ENCODE results near the gene LRRC75A. TPM values are rescaled to one million over a fixed set of nuclear protein-coding genes. Genes with fewer than 3 reads are reported as not detected.

Gene LRRC75A
- total and polyA plus RNA-seq, 4 donors: 0.08 to 22.6 (median 0.37) TPM

DNA sequence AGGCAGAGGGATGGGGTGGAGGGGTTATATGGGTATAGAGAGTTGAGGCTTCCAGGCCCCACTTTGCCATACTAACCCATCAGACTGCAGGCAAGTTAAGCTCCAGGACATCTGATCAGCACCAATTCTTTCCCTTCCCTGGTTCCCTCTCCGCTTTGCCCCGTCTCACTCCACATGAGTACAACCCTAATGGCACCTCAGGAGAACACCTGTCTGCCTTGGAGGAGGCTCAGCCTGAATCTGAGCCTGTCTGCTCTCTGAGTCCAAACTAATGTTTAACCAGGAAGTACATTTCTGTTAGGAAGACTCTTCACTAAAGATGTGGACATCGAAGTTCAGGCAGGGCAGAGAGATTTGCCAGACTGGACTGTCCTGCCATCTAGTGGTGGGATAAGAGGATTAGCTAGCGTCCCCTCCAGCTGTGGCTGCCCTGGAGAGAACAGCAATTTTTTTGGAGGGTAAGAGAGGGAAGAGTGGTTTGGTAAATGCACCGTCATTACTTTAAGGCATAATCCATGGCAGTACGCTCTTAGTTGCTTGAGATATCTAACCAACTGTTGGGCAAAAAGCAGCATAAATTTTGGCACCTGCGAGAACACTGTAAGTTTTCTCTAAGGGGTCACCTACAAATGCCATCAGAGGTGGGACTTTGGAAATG is 29.2 kb upstream of the LRRC75A start:
- Histone ChIP-seq H3K27ac (ENCODE audit: low read depth in 1 of 2, low read length in 2 of 2) (no peak overlapping the region), H3K4me1 (ENCODE audit: control insufficient read depth in 4 of 4, insufficient read depth in 4 of 4, low read length in 3 of 4) (peaks cover 0 to 6% (median 3%) of the 10 kb centered on the region in 4 donors), H3K9ac (ENCODE audit: low read depth in 1 of 2, low read length in 2 of 2) (no peak overlapping the region), H3K36me3 (ENCODE audit: control insufficient read depth in 4 of 4, insufficient read depth in 3 of 4, low read depth in 1 of 4, low read length in 3 of 4) (no peaks in the 10 kb centered on the region), H3K9me3 (ENCODE audit: control insufficient read depth in 4 of 4, low read length in 3 of 4) (no peaks in the 10 kb centered on the region), H3K4me3 (ENCODE audit: low read depth in 1 of 3, low read length in 3 of 3) (no peak overlapping the region), H3K27me3 (ENCODE audit: control insufficient read depth in 4 of 4, insufficient read depth in 4 of 4, low read length in 3 of 4) (no peaks in the 10 kb centered on the region)
- peak; percentile 69 for DNase-seq (ENCODE audit: low spot score)
- peak; percentile 35 for TF ChIP-seq SP1 (IDR thresholded peaks at IDR 0.05)
- peak; percentile 58 to 64 for TF ChIP-seq HNF4A (conservative IDR thresholded peaks at IDR 0.05)
- TF ChIP-seq TAF1 (conservative IDR thresholded peaks at IDR 0.05): peak; percentile 59
- TF ChIP-seq, protein P1, sequence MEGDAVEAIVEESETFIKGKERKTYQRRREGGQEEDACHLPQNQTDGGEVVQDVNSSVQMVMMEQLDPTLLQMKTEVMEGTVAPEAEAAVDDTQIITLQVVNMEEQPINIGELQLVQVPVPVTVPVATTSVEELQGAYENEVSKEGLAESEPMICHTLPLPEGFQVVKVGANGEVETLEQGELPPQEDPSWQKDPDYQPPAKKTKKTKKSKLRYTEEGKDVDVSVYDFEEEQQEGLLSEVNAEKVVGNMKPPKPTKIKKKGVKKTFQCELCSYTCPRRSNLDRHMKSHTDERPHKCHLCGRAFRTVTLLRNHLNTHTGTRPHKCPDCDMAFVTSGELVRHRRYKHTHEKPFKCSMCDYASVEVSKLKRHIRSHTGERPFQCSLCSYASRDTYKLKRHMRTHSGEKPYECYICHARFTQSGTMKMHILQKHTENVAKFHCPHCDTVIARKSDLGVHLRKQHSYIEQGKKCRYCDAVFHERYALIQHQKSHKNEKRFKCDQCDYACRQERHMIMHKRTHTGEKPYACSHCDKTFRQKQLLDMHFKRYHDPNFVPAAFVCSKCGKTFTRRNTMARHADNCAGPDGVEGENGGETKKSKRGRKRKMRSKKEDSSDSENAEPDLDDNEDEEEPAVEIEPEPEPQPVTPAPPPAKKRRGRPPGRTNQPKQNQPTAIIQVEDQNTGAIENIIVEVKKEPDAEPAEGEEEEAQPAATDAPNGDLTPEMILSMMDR (IDR thresholded peaks at IDR 0.05; ENCODE audit: low read depth, low read length, missing input control): peak; percentile 95
- TF ChIP-seq RAD21 (IDR thresholded peaks at IDR 0.05): peak; percentile 100
- peak; percentile 39 for TF ChIP-seq YY1 (IDR thresholded peaks at IDR 0.05)
- TF ChIP-seq, protein P2, sequence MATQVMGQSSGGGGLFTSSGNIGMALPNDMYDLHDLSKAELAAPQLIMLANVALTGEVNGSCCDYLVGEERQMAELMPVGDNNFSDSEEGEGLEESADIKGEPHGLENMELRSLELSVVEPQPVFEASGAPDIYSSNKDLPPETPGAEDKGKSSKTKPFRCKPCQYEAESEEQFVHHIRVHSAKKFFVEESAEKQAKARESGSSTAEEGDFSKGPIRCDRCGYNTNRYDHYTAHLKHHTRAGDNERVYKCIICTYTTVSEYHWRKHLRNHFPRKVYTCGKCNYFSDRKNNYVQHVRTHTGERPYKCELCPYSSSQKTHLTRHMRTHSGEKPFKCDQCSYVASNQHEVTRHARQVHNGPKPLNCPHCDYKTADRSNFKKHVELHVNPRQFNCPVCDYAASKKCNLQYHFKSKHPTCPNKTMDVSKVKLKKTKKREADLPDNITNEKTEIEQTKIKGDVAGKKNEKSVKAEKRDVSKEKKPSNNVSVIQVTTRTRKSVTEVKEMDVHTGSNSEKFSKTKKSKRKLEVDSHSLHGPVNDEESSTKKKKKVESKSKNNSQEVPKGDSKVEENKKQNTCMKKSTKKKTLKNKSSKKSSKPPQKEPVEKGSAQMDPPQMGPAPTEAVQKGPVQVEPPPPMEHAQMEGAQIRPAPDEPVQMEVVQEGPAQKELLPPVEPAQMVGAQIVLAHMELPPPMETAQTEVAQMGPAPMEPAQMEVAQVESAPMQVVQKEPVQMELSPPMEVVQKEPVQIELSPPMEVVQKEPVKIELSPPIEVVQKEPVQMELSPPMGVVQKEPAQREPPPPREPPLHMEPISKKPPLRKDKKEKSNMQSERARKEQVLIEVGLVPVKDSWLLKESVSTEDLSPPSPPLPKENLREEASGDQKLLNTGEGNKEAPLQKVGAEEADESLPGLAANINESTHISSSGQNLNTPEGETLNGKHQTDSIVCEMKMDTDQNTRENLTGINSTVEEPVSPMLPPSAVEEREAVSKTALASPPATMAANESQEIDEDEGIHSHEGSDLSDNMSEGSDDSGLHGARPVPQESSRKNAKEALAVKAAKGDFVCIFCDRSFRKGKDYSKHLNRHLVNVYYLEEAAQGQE (IDR thresholded peaks at IDR 0.05): no peak
- peak; percentile 16 for TF ChIP-seq HNF4G (IDR thresholded peaks at IDR 0.05)
- TF ChIP-seq, protein P3, sequence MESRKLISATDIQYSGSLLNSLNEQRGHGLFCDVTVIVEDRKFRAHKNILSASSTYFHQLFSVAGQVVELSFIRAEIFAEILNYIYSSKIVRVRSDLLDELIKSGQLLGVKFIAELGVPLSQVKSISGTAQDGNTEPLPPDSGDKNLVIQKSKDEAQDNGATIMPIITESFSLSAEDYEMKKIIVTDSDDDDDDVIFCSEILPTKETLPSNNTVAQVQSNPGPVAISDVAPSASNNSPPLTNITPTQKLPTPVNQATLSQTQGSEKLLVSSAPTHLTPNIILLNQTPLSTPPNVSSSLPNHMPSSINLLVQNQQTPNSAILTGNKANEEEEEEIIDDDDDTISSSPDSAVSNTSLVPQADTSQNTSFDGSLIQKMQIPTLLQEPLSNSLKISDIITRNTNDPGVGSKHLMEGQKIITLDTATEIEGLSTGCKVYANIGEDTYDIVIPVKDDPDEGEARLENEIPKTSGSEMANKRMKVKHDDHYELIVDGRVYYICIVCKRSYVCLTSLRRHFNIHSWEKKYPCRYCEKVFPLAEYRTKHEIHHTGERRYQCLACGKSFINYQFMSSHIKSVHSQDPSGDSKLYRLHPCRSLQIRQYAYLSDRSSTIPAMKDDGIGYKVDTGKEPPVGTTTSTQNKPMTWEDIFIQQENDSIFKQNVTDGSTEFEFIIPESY (IDR thresholded peaks at IDR 0.05): no peak
- TF ChIP-seq RXRA (IDR thresholded peaks at IDR 0.05): peak; percentile 47 to 66
- WGBS: 21% methylated on average over 7 of the region's 7 CpGs

GRCh38 chr17:16519021-16519420 is 27.0 kb upstream of the LRRC75A start:
- Histone ChIP-seq H3K4me3 (ENCODE audit: low read depth in 1 of 3, low read length in 3 of 3) (no peak overlapping the region), H3K9ac (ENCODE audit: low read depth in 1 of 2, low read length in 2 of 2) (no peak overlapping the region), H3K4me1 (ENCODE audit: control insufficient read depth in 4 of 4, insufficient read depth in 4 of 4, low read length in 3 of 4) (peaks cover 0 to 6% (median 3%) of the 10 kb centered on the region in 4 donors), H3K27me3 (ENCODE audit: control insufficient read depth in 4 of 4, insufficient read depth in 4 of 4, low read length in 3 of 4) (no peaks in the 10 kb centered on the region), H3K36me3 (ENCODE audit: control insufficient read depth in 4 of 4, insufficient read depth in 3 of 4, low read depth in 1 of 4, low read length in 3 of 4) (no peaks in the 10 kb centered on the region), H3K9me3 (ENCODE audit: control insufficient read depth in 4 of 4, low read length in 3 of 4) (no peaks in the 10 kb centered on the region), H3K27ac (ENCODE audit: low read depth in 1 of 2, low read length in 2 of 2) (no peak overlapping the region)
- TF ChIP-seq, protein P4, sequence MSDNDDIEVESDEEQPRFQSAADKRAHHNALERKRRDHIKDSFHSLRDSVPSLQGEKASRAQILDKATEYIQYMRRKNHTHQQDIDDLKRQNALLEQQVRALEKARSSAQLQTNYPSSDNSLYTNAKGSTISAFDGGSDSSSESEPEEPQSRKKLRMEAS (IDR thresholded peaks at IDR 0.05): no peak
- TF ChIP-seq HNF4A (conservative IDR thresholded peaks at IDR 0.05) (no peak), HNF4G (IDR thresholded peaks at IDR 0.05) (no peak), NR2F2 (IDR thresholded peaks at IDR 0.05) (no peak), RAD21 (IDR thresholded peaks at IDR 0.05) (no peak), JUND (IDR thresholded peaks at IDR 0.05) (no peak), FOXA1 (IDR thresholded peaks at IDR 0.05) (no peak), TAF1 (conservative IDR thresholded peaks at IDR 0.05) (no peak), FOXA2 (IDR thresholded peaks at IDR 0.05) (no peak), EGR1 (IDR thresholded peaks at IDR 0.05; ENCODE audit: low read depth in 2 of 2) (no peak)
- TF ChIP-seq, protein P1 (IDR thresholded peaks at IDR 0.05; ENCODE audit: low read depth, low read length, missing input control): no peak
- TF ChIP-seq, protein P2 (IDR thresholded peaks at IDR 0.05): no peak
- no peak for DNase-seq (ENCODE audit: low spot score)
